NCI-H1694 (cell line): ENCODE data around the gene KISS1R.
"Not testable (repeated sequence)": the region's sequence is repeated elsewhere in the genome, so short reads cannot be mapped to it uniquely, and the experiment has no call there.

ENCODE experiments used
- DNase-seq: peaks from one replicate; lab custom pipeline; 2025; lab: John Stamatoyannopoulos, UW

The KISS1R gene

DNA sequence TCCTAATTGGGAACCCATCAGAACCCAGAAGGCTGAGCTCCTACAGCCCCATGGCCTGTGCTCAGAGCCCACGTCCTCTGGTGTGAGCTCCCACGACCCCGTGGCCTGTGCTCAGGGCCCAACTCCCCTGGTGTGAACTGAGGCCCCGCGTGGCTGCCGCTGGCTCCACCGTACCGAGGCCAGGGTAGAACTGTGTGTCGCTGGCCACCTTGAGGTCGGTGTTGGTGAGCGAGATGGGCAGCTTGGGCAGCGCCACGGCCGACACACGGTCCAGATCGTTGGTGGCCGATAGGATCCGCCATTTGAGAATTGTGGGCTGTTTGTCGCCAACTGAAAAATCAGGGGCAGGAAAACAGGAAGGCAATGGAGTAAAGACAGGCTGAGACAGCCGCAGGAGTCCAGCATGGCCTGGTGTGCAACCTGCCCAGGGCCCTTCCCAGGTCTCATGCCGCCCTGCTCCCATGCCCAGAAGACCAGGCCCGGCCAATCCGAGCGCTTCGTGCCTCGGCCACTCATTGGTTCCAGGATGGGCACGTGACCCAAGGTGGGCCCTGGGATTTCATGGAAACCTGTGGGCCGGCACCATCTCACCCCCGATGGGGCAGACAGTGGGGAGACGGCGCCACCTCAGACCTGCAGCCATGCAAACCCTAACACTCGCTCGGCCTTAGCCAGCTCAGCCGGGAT, 35.6 kb upstream of the KISS1R start:
- DNase-seq: no peak

DNA sequence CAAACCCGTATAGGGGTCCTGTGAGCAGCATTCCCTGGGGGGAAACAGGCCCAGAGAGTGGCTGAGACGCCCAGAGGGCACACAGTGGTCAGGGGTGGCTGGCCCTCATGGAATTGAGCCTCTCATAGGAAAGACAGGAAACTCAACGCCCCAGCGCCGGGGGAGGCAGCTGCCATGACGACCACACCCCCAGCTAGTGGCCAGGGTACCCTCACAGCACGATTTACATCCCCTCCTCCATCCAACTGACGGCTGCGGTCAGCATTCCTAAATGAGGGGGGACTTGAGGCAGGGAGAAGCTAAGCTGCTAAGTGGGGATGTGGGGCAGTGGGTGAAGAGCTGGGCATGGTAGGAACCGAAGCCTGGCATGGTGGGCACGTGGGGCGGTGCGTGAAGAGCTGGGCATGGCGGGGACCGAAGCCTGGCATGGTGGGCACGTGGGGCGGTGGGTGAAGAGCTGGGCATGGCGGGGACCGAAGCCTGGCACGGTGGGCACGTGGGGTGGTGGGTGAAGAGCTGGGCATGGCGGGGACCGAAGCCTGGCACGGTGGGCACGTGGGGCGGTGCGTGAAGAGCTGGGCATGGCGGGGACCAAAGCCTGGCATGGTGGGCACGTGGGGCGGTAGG, 34.1 kb upstream of the KISS1R start:
- DNase-seq: no peak

DNA sequence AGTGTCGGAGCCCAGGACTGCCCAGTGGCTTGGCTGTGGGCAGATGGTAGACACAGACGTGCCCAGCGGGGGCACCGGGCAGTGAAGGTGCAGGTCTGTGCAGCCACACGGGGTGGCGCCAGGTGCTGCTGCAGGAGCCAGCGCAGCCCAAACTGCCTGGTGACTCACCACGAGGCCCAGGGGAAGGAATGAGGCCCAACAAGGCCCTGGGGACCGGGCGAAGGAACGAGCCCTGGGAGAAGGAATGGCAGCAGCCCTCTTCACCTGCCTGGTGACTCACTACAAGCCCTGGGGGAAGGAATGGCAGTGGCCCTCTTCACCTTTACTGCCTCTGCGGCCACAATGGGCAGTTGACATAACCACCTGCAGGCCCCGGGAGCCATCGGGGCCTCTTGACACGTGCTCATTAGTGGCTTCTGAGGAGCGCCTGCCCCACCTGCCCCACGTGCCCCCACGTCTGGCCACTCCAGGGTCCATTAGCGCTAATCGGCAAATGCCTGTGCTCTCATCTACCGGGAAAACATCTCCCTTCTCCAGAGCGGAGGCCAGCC, 33.4 kb upstream of the KISS1R start:
- DNase-seq: no peak

DNA sequence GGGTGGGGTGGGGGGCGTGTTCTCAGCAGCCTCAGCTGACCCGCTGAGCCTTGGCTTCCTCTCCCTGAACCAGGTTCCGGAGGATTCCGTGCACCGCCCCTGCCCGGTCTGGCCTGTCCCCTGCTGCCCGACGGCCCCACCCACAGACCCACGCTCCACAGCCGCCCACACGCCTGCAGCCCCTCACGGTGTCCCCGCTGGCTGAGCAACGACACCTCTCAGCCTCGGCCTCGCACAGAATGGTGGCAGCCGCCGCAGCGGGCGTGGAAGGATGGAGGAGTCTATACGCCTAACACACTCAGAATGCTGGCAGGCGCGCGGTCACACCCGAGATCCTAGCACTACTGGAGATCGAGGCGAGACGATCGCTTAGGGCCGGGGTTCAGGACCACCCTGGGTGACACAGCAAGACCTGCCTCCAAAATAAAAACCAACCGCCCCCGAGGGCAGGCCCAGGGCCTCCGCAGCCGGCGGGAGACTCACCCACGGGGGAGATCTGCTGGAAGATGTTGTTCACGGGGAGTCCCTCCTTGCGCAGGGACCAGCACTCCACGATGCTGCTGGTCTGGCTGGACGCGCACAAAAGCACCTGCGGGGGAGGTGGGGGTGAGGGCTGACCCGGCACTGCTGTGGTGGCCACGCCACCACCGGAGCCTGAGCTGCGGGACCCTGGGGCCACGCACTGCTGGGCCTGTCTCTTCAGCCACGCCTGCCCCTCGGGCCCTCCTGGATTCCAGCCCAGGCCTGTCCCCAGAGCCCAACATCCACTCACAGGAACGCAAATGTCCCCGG, 32.5 kb upstream of the KISS1R start:
- DNase-seq: no peak

DNA sequence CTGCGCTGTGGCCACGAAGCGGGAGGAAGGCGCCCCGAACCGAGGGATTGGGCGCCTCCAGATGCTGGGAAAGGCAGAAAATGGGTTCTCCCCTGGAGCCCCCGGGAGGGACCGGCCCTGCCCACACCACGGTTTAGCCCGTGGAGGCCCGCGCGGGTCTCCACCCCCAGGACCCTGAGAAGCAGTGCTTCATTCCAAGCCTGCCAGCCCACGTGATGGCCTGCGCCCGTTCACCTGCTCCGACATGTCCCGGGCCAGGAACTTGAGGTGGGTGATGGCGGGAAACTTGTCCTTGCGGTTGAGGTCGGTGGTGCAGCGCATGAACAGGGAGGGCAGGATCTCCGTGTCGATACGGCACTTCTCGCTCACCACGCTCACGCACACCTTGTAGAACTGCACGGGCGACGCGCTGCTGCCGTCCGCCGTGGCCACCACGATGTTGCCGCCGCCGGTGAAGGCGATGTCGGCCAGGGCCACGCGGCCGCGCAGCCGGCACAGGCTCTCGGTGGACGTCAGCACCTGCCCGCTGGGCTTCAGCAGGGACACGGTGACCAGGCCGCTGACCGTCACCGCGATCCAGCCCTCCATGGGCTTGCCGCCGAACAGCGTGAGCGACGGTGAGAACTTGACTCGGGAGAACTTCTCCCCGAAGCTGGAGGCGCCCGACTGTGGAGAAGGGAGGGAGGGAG, 31.5 kb upstream of the KISS1R start:
- DNase-seq: no peak

DNA sequence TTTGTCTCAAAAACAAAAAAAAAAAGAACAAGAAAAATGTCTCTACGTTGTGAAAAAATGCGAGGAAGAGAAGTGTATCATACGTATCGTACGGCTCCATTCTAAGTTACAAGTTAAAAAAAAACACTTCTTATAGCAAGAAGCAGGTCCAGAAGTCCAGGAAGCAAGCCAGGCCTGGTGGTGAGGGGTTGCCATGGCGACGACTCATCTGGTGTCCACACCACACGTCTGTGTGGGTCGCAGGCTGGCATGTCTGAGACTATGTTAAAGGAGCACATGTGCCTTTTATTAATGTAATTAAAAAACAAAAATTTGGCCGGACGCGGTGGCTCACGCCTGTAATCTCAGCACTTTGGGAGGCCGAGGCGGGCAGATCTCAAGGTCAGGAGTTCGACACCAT, 30.1 kb upstream of the KISS1R start:
- no peak for DNase-seq

DNA sequence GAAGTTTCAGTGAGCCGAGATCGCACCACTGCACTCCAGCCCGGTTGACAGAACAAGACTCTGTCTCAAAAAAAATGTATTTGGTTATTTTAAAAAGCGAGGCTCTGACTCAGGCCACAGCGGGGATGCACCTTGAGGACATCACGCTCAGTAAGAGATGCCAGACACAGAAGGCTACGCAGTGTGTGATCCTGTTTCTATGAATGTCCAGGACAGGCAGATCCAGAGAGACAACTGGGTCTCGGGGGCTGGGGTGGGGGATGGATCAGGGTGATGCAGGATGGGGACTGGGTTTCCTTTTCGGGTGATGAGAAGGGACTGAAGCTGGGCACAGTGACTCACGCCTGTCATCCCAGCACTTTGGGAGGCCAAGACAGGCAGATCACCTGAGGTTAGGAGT, 29.5 kb upstream of the KISS1R start:
- no peak for DNase-seq

DNA sequence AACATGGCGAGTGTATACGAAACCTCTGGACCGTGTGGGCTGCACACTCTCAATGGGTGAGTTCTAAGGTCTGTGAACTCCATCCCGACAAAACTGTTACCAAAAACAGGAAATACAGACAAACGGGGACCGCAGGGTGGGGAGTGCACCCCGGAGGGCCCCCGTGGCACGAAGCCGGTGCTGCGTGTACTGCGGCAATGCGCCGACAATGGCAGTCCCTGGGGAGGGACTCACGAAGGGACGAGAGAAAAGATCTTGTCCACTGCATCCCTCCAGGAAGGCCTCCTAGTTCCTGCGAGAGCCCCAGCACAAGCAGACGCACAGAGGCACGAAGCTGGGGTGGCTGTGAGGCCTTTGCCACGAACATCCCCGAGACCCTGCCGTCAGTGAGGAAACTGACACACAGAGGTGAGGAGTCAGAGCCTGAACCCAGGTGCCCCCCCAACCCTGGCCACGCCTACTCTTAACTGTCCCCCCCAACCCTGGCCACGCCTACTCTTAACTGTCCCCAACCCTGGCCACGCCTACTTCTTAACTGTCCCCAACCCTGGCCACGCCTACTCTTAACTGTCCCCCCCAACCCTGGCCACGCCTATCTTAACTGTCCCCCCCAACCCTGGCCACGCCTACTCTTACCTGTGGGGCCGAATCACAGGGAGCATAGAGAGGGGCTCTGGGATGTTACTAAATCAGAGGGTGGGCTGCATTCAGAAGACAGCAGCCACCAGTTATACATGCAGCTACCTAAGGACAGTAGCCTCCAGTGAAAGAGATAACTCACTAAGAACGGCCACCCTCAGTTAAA, 28.4 kb upstream of the KISS1R start:
- no peak for DNase-seq

DNA sequence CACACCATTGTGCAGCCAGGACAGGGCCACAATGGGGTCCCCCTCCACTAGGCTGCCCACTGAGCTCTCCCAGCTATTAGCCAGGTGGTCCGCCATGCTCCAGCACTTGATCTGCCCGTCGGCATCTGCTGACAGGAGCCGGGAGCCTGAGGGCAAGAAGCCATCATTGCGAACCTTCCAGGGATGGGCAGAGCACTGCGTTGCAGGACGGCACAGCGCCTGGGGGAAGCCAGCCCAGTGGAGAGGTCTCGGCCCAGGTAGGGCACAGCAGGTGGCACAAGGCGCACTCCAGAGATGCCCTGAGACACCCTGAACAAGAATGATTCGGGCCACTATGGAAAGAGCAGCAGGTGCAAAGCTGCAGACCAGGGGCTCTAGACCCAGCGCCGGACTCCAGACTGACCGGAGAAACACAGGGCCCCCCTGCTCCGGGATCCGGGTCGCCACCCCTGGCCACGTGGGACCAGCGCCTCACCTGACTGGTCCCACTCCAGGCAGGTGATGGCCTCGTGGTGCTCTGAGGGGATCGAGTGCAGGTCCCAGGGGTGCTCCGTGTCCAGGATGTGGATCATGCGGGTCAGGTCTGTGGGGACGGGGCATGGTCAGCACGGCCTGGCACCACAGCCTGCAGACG, 27.4 kb upstream of the KISS1R start:
- DNase-seq: no peak

DNA sequence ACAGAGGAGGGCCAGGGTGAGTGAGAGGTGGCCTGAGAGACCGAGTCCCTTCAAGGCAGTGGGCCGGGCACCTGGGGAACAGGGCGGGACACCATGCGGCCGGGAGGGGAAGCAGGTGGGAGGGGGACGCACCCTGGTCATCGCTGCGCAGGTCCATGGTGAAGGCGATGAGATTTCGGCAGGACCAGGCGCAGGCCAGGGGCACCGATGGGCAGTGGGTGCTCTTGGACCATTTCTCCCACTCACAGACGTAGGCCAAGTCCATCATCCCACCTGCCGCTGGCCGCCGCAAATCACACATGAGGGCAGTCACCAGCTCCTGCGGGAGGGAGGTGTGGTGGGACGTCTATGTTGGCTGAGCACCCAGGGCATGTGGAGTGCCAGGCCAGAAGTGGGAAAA, 26.3 kb upstream of the KISS1R start:
- no peak for DNase-seq

DNA sequence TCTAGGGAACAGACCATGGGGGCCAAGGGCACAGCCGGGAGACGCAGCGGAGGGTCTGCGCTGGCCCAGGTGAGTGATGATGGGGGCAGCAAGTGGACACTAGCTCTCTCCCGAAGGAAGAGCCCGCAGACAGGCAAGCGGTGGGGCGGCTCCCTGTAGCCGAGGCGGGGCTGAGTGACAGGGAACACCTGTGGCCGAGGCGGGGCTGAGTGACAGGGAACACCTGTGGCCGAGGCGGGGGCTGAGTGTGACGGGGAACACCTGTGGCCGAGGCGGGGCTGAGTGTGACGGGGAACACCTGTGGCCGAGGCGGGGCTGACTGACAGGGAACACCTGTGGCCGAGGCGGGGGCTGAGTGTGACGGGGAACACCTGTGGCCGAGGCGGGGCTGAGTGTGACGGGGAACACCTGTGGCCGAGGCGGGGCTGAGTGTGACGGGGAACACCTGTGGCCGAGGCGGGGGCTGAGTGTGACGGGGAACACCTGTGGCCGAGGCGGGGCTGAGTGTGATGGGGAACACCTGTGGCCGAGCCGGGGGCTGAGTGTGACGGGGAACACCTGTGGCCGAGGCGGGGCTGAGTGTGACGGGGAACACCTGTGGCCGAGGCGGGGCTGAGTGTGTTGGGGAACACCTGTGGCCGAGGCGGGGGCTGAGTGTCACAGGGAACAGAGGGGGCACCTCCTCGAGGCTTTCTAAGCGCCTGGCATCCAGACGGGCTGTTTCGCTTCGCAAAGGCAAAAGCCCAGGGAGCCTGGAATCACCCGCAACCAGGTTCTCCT, 25.5 kb upstream of the KISS1R start:
- not testable (repeated sequence) for DNase-seq

DNA sequence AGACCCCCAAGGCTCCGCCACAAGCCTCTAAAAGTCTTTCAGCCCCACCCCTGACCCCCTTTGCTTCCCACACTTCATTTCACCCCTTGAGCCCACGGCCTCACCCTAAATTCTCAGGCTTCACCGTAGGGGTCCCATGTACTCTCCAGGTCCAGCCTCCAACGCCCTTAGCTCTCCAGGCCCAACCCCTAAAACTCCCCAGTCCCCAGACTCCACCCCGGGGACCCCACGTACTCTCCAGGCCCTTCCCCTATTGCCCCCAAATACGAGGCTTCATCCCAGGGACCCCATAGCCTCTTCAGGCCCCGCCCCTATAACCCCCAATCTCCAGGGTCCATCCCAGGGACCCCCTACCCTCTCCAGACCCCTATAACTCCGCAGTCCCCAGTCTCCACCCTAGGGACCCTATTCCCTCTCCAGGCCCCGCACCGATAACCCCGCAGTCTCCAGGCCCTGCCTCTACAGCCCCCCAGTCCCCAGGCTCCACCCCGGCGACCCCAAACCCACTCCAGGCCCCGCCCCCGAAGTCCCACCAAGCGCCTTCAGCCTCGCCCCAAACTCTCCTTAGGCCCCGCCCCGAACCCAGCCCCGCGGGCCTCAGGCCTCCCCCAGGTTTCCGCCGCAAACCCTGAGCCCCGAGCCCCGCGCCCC, 24.8 kb upstream of the KISS1R start:
- DNase-seq: no peak

DNA sequence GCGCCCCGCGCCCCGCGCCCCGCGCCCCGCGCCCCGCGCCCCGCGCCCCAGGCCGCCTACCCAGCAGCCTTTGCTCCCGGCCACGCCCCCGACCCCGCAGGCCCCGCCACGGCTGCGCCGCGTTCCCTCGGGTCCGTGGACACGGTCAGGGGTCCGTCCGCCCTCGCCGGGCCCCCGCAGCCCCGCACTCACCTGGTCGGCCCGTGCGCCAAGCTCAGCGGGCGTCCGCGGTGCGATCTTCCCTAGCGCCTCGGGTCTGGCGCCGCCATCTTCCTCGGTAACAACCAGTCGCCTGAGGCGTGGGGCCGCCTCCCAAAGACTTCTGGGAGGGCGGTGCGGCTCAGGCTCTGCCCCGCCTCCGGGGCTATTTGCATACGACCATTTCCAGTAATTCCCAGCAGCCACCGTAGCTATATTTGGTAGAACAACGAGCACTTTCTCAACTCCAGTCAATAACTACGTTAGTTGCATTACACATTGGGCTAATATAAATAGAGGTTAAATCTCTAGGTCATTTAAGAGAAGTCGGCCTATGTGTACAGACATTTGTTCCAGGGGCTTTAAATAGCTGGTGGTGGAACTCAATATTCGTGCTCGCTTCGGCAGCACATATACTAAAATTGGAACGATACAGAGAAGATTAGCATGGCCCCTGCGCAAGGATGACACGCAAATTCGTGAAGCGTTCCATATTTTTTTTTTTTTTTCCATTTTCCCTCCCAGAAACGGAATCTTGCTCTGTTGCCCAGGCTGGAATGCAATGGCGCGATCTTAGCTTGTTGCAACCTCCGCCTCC, 24.0 kb upstream of the KISS1R start, which contains the start of the genes MED16 and RNU6-9:
MED16 (minus strand) TSS at position 294 of the 796 bp plus-strand sequence. CDS start 2,056 bp downstream, outside the sequence.
RNU6-9 (plus strand) TSS at position 591 of the 796 bp plus-strand sequence.
- peak; percentile 82 for DNase-seq

DNA sequence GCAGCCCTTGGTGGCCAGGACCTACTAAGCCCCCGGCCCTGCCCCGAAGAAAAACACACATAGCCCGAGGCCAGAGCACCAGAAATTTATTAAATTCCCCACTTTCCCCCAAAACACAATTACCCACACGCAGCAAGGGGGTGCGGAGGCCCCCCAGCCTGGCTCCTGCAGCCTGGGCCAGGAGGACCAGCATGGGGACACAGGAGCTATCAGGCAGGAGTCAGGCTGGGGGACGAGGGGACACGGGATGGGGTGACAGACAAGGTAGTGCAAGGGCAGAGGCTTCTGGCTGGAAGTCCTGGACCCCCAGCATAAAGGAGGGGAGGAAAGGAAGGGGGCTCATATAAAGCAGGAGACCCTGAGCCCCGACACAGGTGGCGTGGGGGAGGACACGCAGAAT, 20.7 kb upstream of the KISS1R start:
- DNase-seq: no peak

DNA sequence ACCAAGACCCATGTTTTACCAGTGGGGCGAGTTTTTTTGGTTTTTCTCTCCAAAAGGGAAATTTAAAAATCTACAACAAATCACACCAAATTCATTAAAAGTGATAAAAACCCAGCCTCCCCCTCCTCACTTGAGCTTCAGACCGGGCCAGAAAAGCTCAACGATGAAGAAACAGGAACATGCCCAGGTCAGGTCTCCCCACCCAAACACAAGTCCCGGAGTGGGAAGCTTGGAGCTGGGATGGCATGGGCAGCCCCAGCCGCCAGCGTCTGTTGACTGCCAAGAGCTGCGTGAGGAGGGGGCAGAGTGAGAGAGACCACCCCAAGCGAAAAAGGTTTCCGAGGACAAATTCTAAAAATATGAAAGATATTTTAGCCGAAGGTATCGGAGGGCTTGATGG, 20.1 kb upstream of the KISS1R start:
- DNase-seq: no peak

DNA sequence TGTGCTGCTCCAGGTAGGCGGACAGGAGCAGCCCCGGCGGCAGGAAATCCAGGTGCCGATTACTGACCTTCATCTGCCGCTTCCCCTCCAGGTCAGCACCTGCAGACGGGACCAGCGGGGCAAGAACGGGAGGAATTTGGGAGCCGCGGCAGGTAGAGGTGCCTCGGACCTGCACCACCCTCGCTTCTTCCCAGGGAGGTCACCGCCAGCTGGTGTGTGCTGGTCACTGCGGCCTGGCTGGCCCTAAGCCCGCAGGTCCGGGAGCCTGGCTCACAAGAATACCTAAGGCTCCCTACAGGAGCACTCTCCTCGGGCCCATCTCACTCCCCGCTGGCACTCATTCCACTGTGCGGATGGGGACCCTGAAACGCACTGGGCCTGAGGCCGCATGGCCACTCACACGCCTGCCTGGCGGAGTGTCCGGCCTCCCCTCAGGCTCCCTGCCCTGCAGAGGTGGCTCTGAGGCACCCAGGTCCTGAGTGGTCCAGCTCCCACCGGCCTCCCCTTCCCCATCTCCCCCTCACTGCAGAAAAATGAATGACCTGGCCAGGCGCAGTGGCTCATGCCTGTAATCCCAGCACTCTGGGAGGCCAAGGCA, 19.6 kb upstream of the KISS1R start:
- DNase-seq: no peak

DNA sequence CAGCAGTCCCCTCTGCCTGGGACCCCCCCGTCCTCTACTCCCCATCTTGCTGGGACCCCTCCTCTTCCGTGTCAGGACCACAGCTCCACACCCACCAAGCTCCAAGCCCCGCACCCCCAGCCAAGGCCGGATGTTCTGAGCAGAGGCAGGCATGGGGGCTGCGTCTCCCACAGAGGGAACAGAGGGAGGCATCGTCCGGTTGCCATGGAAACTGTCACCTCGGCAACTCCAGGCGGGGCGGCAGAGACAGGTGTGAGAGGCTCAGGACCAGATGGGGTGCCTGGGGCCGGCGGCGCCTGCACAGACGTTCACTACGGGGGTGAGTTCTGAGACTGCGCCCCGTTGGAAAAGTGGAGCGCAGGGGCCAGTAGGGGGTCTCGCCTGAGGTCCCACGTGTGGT, 18.5 kb upstream of the KISS1R start:
- DNase-seq: peak; percentile 62
